Measurements from ENCODE around the gene FAM171A1.

FAM171A1 gene

GRCh38 chr10:15197911-15198310, 173.2 kb downstream of the FAM171A1 start:
- H3K27ac ChIP-seq = no peak overlapping the region
- H3K9me3 ChIP-seq (ENCODE audit: low read depth, low read length) = no peaks in the 10 kb centered on the region
- DNase-seq (ENCODE audit: low read depth, low spot score) = no peak
- no peaks in the 10 kb centered on the region for H3K36me3 ChIP-seq (ENCODE audit: insufficient read depth, low read length)
- H3K4me3 ChIP-seq = no peak overlapping the region
- no peak overlapping the region for H3K9ac ChIP-seq (ENCODE audit: insufficient read length)
- TF ChIP-seq EZH2 (IDR thresholded peaks at IDR 0.05) (no peak), FOXP2 (optimal IDR thresholded peaks at IDR 0.05; ENCODE audit: control extremely low read depth, extremely low read length, insufficient read depth) (no peak), POLR2AphosphoS5 (IDR thresholded peaks at IDR 0.05; ENCODE audit: borderline replicate concordance, low read depth, low read length) (no peak)

DNA sequence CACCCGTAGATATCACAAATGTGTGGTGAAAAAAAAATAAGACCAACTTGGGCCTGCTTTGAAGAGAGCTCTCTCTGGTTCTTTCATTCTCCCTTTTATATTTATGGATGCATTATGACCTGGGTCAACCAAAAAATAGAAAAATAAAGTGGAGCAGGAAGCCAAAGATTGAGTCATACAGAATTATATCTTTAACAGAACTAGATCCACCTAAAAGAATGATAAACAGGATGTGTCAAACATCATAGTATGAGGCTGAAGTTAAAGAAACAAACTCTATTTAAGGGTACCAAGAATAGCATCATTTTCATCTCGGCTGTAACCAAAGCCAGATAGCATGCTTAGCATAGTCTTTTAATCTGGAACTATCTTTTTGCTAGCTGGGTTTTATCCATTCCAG, 173.8 kb downstream of the FAM171A1 start:
- no peak overlapping the region for H3K4me3 ChIP-seq

DNA sequence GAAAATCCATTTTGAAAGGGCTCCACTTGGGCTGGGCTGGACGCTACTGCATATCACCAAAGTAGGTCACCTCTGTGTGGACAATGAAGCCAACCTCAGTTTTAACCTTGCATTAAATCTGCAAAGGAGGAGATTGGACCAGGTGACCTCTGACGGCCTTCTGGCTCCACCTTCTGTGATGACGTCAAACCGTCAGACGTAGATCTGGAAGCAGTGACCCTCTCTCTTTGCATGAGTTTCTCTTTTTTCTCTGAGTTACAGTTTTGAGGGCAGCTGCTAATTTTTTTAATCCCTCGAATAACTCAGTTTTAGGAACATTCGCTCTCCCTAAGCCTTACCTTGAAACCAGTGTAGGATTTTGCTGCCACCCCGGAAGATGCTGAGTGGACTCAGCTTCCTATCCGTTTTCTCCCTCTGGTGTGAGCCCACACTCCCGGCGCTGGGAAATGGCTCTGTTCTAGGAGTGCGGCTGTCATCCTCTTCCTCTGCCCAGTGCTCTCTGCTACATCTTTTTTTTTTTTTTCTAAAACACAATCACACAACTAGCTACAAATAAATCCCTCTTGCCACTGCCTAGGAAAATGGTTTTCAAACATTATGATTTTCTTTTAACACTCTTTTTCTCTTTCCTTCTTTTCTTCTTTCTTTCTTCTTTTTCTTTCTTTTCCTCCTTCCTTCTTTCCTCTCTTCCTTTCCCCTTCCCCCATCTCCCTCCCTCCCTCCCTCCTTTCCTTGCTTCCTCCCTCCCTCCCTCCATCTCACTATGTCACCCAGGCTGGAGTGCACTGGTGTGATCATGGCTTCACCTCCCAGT, 174.9 kb downstream of the FAM171A1 start:
- H3K36me3 ChIP-seq (ENCODE audit: insufficient read depth, low read length) = no peaks in the 10 kb centered on the region
- TF ChIP-seq FOXP2 (optimal IDR thresholded peaks at IDR 0.05; ENCODE audit: control extremely low read depth, extremely low read length, insufficient read depth) (no peak), EZH2 (IDR thresholded peaks at IDR 0.05) (no peak), POLR2AphosphoS5 (IDR thresholded peaks at IDR 0.05; ENCODE audit: borderline replicate concordance, low read depth, low read length) (no peak)
- no peak overlapping the region for H3K27ac ChIP-seq
- no peak for DNase-seq (ENCODE audit: low read depth, low spot score)
- no peak overlapping the region for H3K4me3 ChIP-seq
- no peaks in the 10 kb centered on the region for H3K9me3 ChIP-seq (ENCODE audit: low read depth, low read length)
- H3K9ac ChIP-seq (ENCODE audit: insufficient read length) = no peak overlapping the region

More for the DNA sequence above, 173.8 kb downstream of the FAM171A1 start:
- H3K9ac ChIP-seq (ENCODE audit: insufficient read length) = no peak overlapping the region
- H3K27ac ChIP-seq = no peak overlapping the region
- TF ChIP-seq POLR2AphosphoS5 (IDR thresholded peaks at IDR 0.05; ENCODE audit: borderline replicate concordance, low read depth, low read length) = no peak
- TF ChIP-seq EZH2 (IDR thresholded peaks at IDR 0.05) = no peak
- TF ChIP-seq FOXP2 (optimal IDR thresholded peaks at IDR 0.05; ENCODE audit: control extremely low read depth, extremely low read length, insufficient read depth) = no peak
- no peak for DNase-seq (ENCODE audit: low read depth, low spot score)
- no peaks in the 10 kb centered on the region for H3K9me3 ChIP-seq (ENCODE audit: low read depth, low read length)
- no peaks in the 10 kb centered on the region for H3K36me3 ChIP-seq (ENCODE audit: insufficient read depth, low read length)

DNA sequence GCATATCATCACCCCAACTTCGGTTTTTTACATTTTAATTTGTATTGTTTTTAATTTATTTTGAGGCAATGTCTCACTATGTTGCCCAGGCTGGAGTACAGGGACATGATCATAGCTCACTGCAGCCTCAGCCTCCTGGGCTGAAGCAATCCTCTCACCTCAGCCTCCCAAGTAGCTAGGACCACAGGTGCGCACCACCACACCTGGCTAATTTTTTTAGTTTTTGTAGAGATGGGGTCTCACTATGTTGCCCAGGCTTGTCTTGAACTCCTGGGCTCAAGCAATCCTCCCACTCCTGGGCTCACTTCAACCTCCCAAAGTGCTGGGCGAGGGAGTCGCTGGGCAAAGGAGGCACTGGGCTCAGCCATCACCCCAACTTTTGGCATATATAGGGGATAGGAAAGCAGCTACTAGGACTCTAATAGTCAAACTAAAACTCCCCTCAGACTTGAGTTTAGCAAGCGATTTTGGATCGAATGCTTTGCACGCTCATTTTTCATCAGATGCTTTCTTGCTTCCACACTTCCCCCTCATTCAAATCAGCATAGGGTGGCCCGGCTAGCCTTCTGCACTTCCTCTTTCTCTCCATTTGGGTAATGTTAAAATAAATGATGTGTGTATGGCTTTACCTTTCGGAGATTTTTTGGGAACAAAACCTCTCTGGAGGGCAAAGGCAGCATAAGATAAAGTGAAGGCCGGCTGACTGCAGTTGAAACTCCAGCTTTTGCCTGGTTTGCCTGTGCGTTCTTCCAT, 181.8 kb downstream of the FAM171A1 start:
- Histone ChIP-seq H3K9ac (ENCODE audit: insufficient read length) (no peak overlapping the region), H3K4me3 (no peak overlapping the region), H3K9me3 (ENCODE audit: low read depth, low read length) (no peaks in the 10 kb centered on the region), H3K36me3 (ENCODE audit: insufficient read depth, low read length) (no peaks in the 10 kb centered on the region), H3K27ac (no peak overlapping the region)
- no peak for DNase-seq (ENCODE audit: low read depth, low spot score)
- TF ChIP-seq FOXP2 (optimal IDR thresholded peaks at IDR 0.05; ENCODE audit: control extremely low read depth, extremely low read length, insufficient read depth) (no peak), POLR2AphosphoS5 (IDR thresholded peaks at IDR 0.05; ENCODE audit: borderline replicate concordance, low read depth, low read length) (no peak), EZH2 (IDR thresholded peaks at IDR 0.05) (no peak)

- Histone ChIP-seq H3K27ac (no peak overlapping the region), H3K36me3 (ENCODE audit: insufficient read depth, low read length) (no peaks in the 10 kb centered on the region), H3K9me3 (ENCODE audit: low read depth, low read length) (no peaks in the 10 kb centered on the region), H3K4me3 (no peak overlapping the region), H3K9ac (ENCODE audit: insufficient read length) (no peak overlapping the region)
- DNase-seq (ENCODE audit: low read depth, low spot score) = no peak
- TF ChIP-seq FOXP2 (optimal IDR thresholded peaks at IDR 0.05; ENCODE audit: control extremely low read depth, extremely low read length, insufficient read depth) (no peak), EZH2 (IDR thresholded peaks at IDR 0.05) (no peak), POLR2AphosphoS5 (IDR thresholded peaks at IDR 0.05; ENCODE audit: borderline replicate concordance, low read depth, low read length) (no peak)
These were observed 182.5 kb downstream of the FAM171A1 start for GRCh38 chr10:15188603-15189002.

DNA sequence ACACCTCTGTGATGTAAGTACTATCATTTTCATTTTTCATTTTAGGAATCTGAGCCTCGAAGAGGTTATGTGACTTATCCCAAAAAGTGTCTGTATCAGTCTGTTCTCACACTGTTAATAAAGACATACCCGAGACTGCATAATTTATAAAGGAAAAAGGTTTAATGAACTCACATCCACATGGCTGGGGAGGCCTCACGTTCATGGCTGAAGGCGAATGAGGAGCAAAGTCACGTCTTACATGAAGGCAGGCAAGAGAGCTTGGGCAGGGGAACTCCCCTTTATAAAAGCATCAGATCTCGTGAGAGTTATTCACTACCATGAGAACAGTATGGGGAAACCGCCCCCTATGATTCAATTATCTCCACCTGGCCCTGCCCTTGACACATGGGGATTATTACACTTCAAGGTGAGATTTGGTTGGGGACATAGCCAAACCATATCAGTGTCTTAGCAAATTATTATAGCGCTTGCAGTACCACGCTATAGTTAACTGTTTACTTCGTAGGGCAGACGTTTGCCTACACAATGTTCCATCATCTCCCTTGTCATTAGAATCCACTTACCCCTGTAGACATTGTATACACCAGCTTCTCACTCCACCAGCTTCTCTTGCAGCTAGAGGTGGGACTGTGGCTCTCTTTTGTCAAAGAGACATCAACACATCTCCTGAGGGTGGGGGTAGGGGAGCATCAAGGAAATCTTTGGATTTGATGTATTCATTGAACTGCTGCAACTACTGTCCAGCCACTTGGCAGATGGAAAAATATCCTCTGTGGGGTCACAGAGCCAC, 187.2 kb downstream of the FAM171A1 start:
- TF ChIP-seq FOXP2 (optimal IDR thresholded peaks at IDR 0.05; ENCODE audit: control extremely low read depth, extremely low read length, insufficient read depth) = no peak
- no peak overlapping the region for H3K4me3 ChIP-seq
- H3K9ac ChIP-seq (ENCODE audit: insufficient read length) = no peak overlapping the region
- no peak for DNase-seq (ENCODE audit: low read depth, low spot score)
- no peak overlapping the region for H3K27ac ChIP-seq
- no peaks in the 10 kb centered on the region for H3K36me3 ChIP-seq (ENCODE audit: insufficient read depth, low read length)
- no peaks in the 10 kb centered on the region for H3K9me3 ChIP-seq (ENCODE audit: low read depth, low read length)

DNA sequence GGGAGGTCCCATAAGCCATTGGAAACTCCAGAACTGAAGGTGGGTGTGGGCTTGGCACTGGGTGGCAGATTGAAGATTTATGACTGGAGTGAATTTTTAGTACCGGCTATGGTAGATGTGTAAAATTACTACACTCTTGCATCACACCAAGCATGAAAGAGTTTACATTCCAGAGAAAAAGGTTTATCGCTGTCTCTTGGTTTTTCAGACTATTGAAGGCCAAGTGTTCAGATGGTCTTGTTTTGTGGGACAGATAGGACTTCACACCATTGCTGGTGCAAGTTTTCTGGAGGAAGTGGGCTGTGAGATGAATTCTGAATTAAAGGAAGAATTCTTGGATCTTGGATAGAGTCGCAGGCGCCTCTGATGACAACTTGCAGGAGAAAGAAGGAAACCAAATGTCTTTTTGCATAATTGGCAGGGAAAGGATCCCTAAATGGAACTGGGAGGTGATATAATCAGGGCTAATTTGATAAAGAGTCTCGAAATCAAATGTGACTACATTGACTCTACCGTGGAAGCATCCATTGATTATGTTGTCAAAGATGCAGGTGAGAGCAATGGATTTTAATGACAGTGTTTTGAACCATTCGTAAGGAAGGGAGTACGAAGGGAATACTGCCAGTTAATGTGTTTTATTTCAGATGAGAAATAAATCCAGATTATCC, 188.4 kb downstream of the FAM171A1 start:
- Histone ChIP-seq H3K9ac (ENCODE audit: insufficient read length) (peak overlapping the region; percentile 15), H3K27ac (peak overlapping the region; percentile 62; the same call in 1 of the 2 replicates), H3K4me3 (peak overlapping the region; percentile 25; the same call in 1 of the 2 replicates), H3K9me3 (ENCODE audit: low read depth, low read length) (no peaks in the 10 kb centered on the region), H3K36me3 (ENCODE audit: insufficient read depth, low read length) (no peaks in the 10 kb centered on the region)
- DNase-seq (ENCODE audit: low read depth, low spot score) = no peak
- TF ChIP-seq EZH2 (IDR thresholded peaks at IDR 0.05) = no peak
- no peak for TF ChIP-seq POLR2AphosphoS5 (IDR thresholded peaks at IDR 0.05; ENCODE audit: borderline replicate concordance, low read depth, low read length)
- no peak for TF ChIP-seq FOXP2 (optimal IDR thresholded peaks at IDR 0.05; ENCODE audit: control extremely low read depth, extremely low read length, insufficient read depth)

All from SK-N-MC (cell line).